ENCODE results near the gene COPS7A. TPM values are rescaled to one million over a fixed set of nuclear protein-coding genes. Genes with fewer than 3 reads are reported as not detected.

The COPS7A gene
- total RNA-seq (2014; rRNA removed; shearing (Covaris generic)): 93.8 and 93.9 TPM in 2 replicates

- peak; percentile 99 for DNase-seq (ENCODE audit: low spot score)
Observed at GRCh38 chr12:6723607-6724408, at the start of gene COPS7A. COPS7A (plus strand) TSS chr12:6724046; CDS start chr12:6724657, 611 bp downstream.

DNA sequence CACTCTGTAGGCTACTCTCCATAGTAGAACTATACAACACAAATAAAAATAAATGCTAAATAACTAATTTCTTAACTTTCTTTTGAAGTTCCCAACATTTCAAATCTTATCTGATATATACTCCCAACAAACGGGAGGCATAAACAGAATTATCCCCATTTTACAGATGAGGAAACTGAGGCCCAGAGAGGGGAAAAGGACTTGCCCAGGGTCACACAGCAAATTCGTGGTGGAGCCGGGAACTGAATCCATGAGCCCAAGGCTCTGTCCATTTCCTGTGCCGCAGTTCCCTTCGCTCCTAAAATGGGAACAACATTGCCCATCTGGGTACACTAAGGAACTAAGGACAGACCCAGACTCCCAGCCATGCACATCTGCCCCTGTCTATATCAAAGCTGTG is 46.9 kb upstream of the COPS7A start:
- DNase-seq (ENCODE audit: low spot score): no peak

GRCh38 chr12:6684609-6685008 is 39.2 kb upstream of the COPS7A start:
- DNase-seq (ENCODE audit: low spot score): no peak

GRCh38 chr12:6685814-6686213 is 38.0 kb upstream of the COPS7A start:
- no peak for DNase-seq (ENCODE audit: low spot score)

GRCh38 chr12:6688543-6688998 is 35.3 kb upstream of the COPS7A start:
- DNase-seq (ENCODE audit: low spot score): peak; percentile 48

GRCh38 chr12:6688999-6689882 is 34.6 kb upstream of the COPS7A start, which contains the start of gene ZNF384:
ZNF384 (minus strand) TSS chr12:6689375; CDS start chr12:6679520, 9,855 bp downstream.
- DNase-seq (ENCODE audit: low spot score): peak; percentile 100

DNA sequence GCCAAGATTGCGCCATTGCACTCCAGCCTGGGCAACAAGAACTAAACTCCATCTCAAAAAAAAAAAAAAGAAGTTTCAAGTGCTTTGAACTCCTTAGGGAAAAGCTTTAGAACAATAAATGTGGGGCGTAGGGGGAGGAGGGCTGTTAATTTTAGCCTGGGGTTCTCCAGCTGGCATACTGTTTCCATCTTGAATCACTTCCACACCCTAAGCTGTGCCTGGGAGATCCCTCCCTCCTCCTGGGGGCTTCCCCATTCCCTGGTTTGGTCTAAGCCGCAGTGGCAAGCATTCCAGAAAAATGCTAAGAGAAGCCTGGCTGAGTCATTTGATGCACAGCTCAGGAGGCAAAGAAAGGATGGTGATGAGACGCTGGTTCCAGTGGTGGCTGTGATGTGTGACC is 32.4 kb upstream of the COPS7A start:
- peak; percentile 33 for DNase-seq (ENCODE audit: low spot score)

DNA sequence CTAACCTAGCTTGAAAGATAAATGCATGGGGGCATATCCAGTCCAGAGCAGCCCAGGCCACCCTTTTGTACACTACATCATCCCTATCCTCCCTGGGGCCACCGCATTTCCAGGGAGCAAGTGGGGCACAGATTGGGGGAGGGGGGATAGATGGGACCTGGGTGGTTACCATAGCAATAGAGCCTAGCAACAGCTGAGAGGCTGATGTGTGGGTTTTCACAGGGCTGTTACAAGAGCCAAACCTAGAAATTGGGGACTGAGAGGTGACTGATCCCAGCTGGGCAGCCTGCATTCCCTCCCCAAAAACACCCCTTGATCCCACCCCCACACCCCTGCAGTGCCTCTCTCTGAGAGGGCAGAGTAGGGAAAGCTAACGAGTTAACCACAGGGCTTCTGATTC is 31.0 kb upstream of the COPS7A start:
- DNase-seq (ENCODE audit: low spot score): no peak

DNA sequence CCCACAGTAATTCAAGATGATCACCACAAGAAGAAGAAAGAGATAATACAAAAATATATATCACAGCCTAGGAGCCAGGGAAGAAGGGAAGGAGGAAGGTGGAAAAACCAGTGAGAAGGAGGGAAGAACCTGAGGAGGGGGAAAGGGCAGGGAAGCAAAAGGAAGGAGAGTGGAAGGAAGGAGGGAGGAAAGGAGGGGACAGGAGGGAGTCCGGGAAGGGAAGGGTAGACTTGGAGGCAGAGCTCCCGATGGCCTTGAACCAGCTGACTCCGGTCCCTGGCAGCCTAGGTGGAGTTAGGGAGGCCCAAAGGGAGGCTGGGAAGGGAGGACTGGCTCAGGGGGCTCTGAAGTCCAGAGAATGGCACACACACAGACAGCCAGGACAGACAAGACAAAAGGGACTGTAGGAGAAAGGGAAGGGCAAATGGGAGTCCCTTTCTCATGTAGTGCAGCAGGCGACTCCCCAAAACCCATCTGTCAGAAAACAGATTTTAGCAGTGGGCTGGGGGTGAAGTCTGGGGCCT is 30.0 kb upstream of the COPS7A start:
- DNase-seq (ENCODE audit: low spot score): no peak

- no peak for DNase-seq (ENCODE audit: low spot score)
Observed at GRCh38 chr12:6694701-6695100, 29.1 kb upstream of the COPS7A start.

GRCh38 chr12:6695313-6696045 is 28.4 kb upstream of the COPS7A start:
- no peak for DNase-seq (ENCODE audit: low spot score)

GRCh38 chr12:6696690-6697583 is 26.9 kb upstream of the COPS7A start:
- DNase-seq (ENCODE audit: low spot score): no peak

DNA sequence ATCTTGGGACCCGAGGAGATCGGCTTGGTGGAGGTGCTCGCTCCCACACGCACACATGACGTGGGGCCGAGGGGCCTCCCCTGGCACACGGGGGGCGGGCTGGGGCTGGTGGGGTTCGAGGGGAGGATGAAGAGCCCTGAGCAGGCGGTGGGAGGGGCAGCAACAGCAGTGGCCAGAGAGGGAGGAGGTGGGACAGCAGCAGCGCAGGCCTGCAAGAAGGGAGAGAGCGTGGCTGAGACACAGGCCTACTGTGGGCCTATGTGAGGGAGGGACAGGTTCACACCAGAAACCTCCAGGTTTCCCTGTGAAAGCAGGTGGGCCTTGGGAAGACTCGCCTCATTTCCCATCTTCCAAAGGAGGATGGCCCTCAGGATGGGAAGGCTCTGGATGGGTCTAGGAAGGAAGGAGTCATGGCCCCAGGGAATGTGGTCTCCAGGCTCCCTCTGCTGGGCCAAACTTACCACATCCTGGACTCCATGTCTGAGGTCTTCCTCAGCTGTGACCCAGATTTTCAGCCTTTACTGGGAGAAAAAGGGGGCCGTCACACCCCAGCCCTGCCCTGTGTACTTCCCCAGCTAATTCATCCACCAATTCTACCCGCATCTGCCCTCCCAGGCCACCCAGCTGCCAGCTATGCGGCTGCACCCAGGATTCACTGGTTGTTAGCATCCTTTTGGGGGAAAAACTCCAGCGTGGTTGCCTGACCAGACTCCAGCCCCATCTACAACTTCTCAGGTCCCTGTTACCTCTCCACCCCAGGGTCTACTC is 26.1 kb upstream of the COPS7A start:
- DNase-seq (ENCODE audit: low spot score): peak; percentile 75

GRCh38 chr12:6698352-6699046 is 25.3 kb upstream of the COPS7A start:
- no peak for DNase-seq (ENCODE audit: low spot score)

- DNase-seq (ENCODE audit: low spot score): no peak
Observed at GRCh38 chr12:6699259-6699988, 24.4 kb upstream of the COPS7A start.

GRCh38 chr12:6699989-6700645 is 23.7 kb upstream of the COPS7A start:
- no peak for DNase-seq (ENCODE audit: low spot score)

- DNase-seq (ENCODE audit: low spot score): no peak
Observed at GRCh38 chr12:6700646-6701051, 23.2 kb upstream of the COPS7A start, which contains the start of gene PIANP. PIANP (minus strand) TSS chr12:6700815; CDS start chr12:6698061, 2,754 bp downstream.

Measured in H4 (cell line).